DOHH2 (cell line): Measurements from ENCODE around the gene PCK2.

Experiments
- H3F3A ChIP-seq: fragments of 200-600 bp; sonication (generic), shearing (Covaris generic); 2 replicates; pipeline ENCODE4 v1.6.0; 2016; ENCODE audit warnings: antibody characterized with exemption, mild to moderate bottlenecking; ENCODE audit not compliant: control insufficient read depth, insufficient read depth
- H3K27ac ChIP-seq: fragments of 200-600 bp; sonication (generic); 2 replicates; pipeline ENCODE4 v1.5.1; 2014; ENCODE audit warnings: low read depth, mild to moderate bottlenecking, low read length, moderate library complexity
- H3K27me3 ChIP-seq: fragments of 200-600 bp; sonication (generic); 2 replicates; pipeline ENCODE4 v1.6.1; 2014; ENCODE audit warnings: mild to moderate bottlenecking, low read length, mixed read lengths; ENCODE audit not compliant: control insufficient read depth
- H3K36me3 ChIP-seq: fragments of 200-600 bp; sonication (generic); 2 replicates; pipeline ENCODE4 v1.6.1; 2014; ENCODE audit warnings: mild to moderate bottlenecking, low read length, moderate library complexity, mixed read lengths; ENCODE audit not compliant: control insufficient read depth
- H3K4me1 ChIP-seq: fragments of 200-600 bp; sonication (generic); 2 replicates; pipeline ENCODE4 v1.6.1; 2014; ENCODE audit warnings: mild to moderate bottlenecking, low read length, mixed read lengths; ENCODE audit not compliant: control insufficient read depth
- H3K4me2 ChIP-seq: fragments of 200-600 bp; sonication (generic); 2 replicates; pipeline ENCODE4 v1.6.0; 2014; ENCODE audit warnings: mild to moderate bottlenecking, low read length, moderate library complexity
- H3K4me3 ChIP-seq: fragments of 200-600 bp; sonication (generic); 2 replicates; pipeline ENCODE4 v1.5.1; 2014; ENCODE audit warnings: mild to moderate bottlenecking, low read length, mixed read lengths
- H3K79me2 ChIP-seq: fragments of 200-600 bp; sonication (generic); 2 replicates; pipeline ENCODE4 v1.6.1; 2014; ENCODE audit warnings: mild to moderate bottlenecking, low read length, mixed read lengths; ENCODE audit not compliant: control insufficient read depth
- H3K9me2 ChIP-seq: fragments of 200-600 bp; sonication (generic); replicated peaks from 2 replicates; pipeline ENCODE4 v1.6.1; 2014; ENCODE audit warnings: mild to moderate bottlenecking, low read length, mixed read lengths; ENCODE audit not compliant: control insufficient read depth
- H3K9me3 ChIP-seq: fragments of 200-600 bp; sonication (generic); 2 replicates; pipeline ENCODE4 v1.6.1; 2014; ENCODE audit warnings: antibody characterized with exemption, low read length, mixed read lengths; ENCODE audit not compliant: control insufficient read depth, insufficient read depth
- H4K20me1 ChIP-seq: fragments of 200-600 bp; sonication (generic); 2 replicates; pipeline ENCODE4 v1.6.0; 2014; ENCODE audit warnings: low read depth, mild to moderate bottlenecking, antibody characterized with exemption, low read length, moderate library complexity; ENCODE audit not compliant: control insufficient read depth, insufficient read depth
- CTCF ChIP-seq: fragments of 200-600 bp; sonication (generic); IDR thresholded peaks from one replicate; pipeline ENCODE4 v1.5.1; 2014; ENCODE audit warnings: antibody characterized with exemption, mild to moderate bottlenecking, low read depth, low read length; ENCODE audit not compliant: poor library complexity, severe bottlenecking
- EZH2phosphoT487 ChIP-seq: fragments of 200-600 bp; sonication (generic); IDR thresholded peaks from 2 replicates; pipeline ENCODE4 v1.6.1; 2017; ENCODE audit warnings: borderline replicate concordance, mild to moderate bottlenecking, antibody characterized with exemption, low read length, moderate library complexity, mixed read lengths

The PCK2 gene

GRCh38 chr14:24143511-24143910 lies 49.4 kb downstream of the PCK2 start:
- peaks cover 54% of the 10 kb centered on the region for H3K79me2 ChIP-seq
- peaks cover 56% of the 10 kb centered on the region for H3K36me3 ChIP-seq
- no peak overlapping the region for H3K4me3 ChIP-seq
- H3F3A ChIP-seq, result 0 out of 2 replicates have a peak, but pooled peaks cover 3% of the 10 kb centered on the region
- TF ChIP-seq CTCF, result no peak
- TF ChIP-seq EZH2phosphoT487, result no peak
- no peak overlapping the region for H3K27ac ChIP-seq
- H3K27me3 ChIP-seq, result no peaks in the 10 kb centered on the region
- peaks cover 37% of the 10 kb centered on the region for H3K4me1 ChIP-seq
- H3K9me3 ChIP-seq, result no peaks in the 10 kb centered on the region
- no peaks in the 10 kb centered on the region for H3K9me2 ChIP-seq
- H4K20me1 ChIP-seq, result peaks cover 3% of the 10 kb centered on the region; the same call in 1 of the 2 replicates
- no peak overlapping the region for H3K4me2 ChIP-seq

GRCh38 chr14:24144451-24144850 lies 50.3 kb downstream of the PCK2 start:
- Histone ChIP-seq H3K4me2 (no peak overlapping the region), H3K27ac (no peak overlapping the region)
- TF ChIP-seq CTCF (no peak), EZH2phosphoT487 (no peak)

GRCh38 chr14:24145219-24145618 lies 51.1 kb downstream of the PCK2 start:
- peak overlapping the region; percentile 99 for H3K4me2 ChIP-seq
- peaks cover 3% of the 10 kb centered on the region; the same call in 1 of the 2 replicates for H4K20me1 ChIP-seq
- no peaks in the 10 kb centered on the region for H3K9me2 ChIP-seq
- H3F3A ChIP-seq, result 0 out of 2 replicates have a peak, but pooled peaks cover 3% of the 10 kb centered on the region
- H3K36me3 ChIP-seq, result peaks cover 58% of the 10 kb centered on the region
- no peak overlapping the region for H3K27ac ChIP-seq
- peak overlapping the region; percentile 82 for H3K4me3 ChIP-seq
- no peaks in the 10 kb centered on the region for H3K27me3 ChIP-seq
- TF ChIP-seq EZH2phosphoT487 (no peak), CTCF (no peak)
- peaks cover 30% of the 10 kb centered on the region for H3K4me1 ChIP-seq
- H3K79me2 ChIP-seq, result peaks cover 49% of the 10 kb centered on the region
- no peaks in the 10 kb centered on the region for H3K9me3 ChIP-seq

More at GRCh38 chr14:24144451-24144850, 50.3 kb downstream of the PCK2 start:
- H3K9me3 ChIP-seq, result no peaks in the 10 kb centered on the region
- peaks cover 3% of the 10 kb centered on the region; the same call in 1 of the 2 replicates for H4K20me1 ChIP-seq
- peaks cover 34% of the 10 kb centered on the region for H3K4me1 ChIP-seq
- no peaks in the 10 kb centered on the region for H3K27me3 ChIP-seq
- 0 out of 2 replicates have a peak, but pooled peaks cover 3% of the 10 kb centered on the region for H3F3A ChIP-seq
- no peaks in the 10 kb centered on the region for H3K9me2 ChIP-seq
- H3K36me3 ChIP-seq, result peaks cover 54% of the 10 kb centered on the region
- H3K4me3 ChIP-seq, result no peak overlapping the region
- peaks cover 55% of the 10 kb centered on the region for H3K79me2 ChIP-seq
